Transverse colon (tissue), 4 donors: ENCODE results near the gene EML4.

Experiments used
- EP300 ChIP-seq: sonication (generic); formaldehyde crosslinking; IDR thresholded peaks from one replicate; pipeline ENCODE4 v1.6.1; 2017; ENCODE audit warnings: antibody characterized with exemption, low read depth
- POLR2A ChIP-seq: fragments of 450-650 bp; IDR thresholded peaks from one replicate; pipeline ENCODE4 v1.6.1; 2016; ENCODE audit warnings: antibody characterized with exemption, mild to moderate bottlenecking, moderate library complexity
- POLR2AphosphoS5 ChIP-seq, 3 donors: sonication (generic); formaldehyde crosslinking; IDR thresholded peaks; one replicate each; pipeline ENCODE4 v1.6.1; 2016; ENCODE audit warnings: antibody characterized with exemption in 3 of 3
- TF ChIP-seq, protein P1 (sequence below), 5 experiments: fragments of 200-600 bp in 3 of 5; fragments of 450-650 bp in 2 of 5; sonication (generic) in 3 of 5; IDR thresholded peaks; 1 replicate in 2 of 5; 2 replicates in 3 of 5; pipeline ENCODE4 v1.5.1; 2016 to 2017; ENCODE audit warnings: antibody characterized with exemption in 5 of 5, inconsistent platforms in 3 of 5, mild to moderate bottlenecking in 2 of 5, moderate library complexity in 1 of 5

DNA sequence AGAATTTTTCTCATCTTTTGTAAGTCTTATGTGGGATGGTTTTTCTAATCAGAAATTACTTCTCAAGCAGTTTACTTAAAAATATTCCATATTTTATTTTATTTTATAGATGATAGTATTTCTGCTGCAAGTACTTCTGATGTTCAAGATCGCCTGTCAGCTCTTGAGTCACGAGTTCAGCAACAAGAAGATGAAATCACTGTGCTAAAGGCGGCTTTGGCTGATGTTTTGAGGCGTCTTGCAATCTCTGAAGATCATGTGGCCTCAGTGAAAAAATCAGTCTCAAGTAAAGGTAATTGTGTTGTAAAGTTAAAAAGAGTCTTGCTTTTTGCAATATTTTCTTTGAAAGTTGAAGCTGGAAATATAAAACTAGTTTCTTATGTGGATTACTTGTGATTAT lies 76.2 kb downstream of the EML4 start:
- TF ChIP-seq, protein P1, sequence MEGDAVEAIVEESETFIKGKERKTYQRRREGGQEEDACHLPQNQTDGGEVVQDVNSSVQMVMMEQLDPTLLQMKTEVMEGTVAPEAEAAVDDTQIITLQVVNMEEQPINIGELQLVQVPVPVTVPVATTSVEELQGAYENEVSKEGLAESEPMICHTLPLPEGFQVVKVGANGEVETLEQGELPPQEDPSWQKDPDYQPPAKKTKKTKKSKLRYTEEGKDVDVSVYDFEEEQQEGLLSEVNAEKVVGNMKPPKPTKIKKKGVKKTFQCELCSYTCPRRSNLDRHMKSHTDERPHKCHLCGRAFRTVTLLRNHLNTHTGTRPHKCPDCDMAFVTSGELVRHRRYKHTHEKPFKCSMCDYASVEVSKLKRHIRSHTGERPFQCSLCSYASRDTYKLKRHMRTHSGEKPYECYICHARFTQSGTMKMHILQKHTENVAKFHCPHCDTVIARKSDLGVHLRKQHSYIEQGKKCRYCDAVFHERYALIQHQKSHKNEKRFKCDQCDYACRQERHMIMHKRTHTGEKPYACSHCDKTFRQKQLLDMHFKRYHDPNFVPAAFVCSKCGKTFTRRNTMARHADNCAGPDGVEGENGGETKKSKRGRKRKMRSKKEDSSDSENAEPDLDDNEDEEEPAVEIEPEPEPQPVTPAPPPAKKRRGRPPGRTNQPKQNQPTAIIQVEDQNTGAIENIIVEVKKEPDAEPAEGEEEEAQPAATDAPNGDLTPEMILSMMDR (IDR thresholded peaks at IDR 0.05) = no peak
- TF ChIP-seq POLR2A = no peak
- no peak for TF ChIP-seq EP300
- TF ChIP-seq POLR2AphosphoS5 (IDR thresholded peaks at IDR 0.05) = no peak
